NCI-H345 treated with DMSO at 0.1 percent for 48 hours (cell line): ENCODE results near the gene RPS17.

Source experiments
- DNase-seq: peaks from one replicate; lab custom pipeline; 2025; ENCODE audit not compliant: unreplicated experiment; lab: John Stamatoyannopoulos, UW

The RPS17 gene

DNA sequence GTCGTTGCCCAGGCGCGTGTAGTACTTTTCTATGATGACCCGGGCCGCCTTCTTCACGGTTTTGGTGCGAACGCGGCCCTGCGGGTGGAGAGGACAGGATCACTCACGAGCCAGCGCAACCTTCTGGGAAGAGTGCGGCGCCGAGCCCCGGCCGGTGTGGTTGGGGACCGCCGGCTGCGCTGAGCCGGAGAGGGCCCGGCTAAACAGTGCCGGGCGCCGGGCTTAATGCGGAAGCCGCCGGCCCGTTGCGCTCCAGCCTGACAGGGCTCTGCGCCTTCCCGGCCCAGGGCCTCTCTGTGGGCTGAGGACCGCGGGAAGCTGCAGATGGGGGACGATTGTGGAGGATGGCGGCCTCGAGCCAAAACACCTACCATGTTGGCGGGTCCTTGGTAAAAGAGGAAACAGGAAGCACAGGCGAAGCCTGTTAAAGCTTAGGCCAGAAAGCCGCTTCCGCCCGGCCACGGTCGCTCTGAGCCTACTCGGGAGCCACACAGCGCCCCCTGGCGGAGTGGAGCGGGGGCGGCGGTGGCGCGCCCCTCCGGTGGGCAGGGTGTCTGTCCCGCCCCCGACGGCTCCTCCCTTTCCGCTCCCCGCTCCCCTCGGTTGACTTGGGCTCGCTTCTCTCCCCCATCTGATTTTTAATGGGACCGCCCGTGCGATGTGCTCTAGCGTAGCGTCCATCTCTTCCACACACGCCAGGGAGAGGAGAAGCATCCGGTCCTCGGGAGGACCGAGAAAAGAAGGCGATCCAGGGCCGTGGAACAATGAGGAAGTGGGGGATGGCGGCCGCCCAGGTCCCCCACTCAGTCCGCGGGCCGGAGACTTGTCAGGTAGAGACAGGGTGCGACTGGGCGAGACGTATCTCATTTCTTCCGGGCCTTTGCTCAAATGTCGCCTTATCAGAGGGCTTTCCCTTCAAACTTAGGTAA is at the start of gene RPS17:
RPS17 (minus strand) TSS at position 403 of the 929 bp plus-strand sequence; CDS start at position 374, 29 bp downstream.
- no peak for DNase-seq

GRCh38 chr15:82587805-82588204 is 47.5 kb upstream of the RPS17 start:
- DNase-seq: no peak

DNA sequence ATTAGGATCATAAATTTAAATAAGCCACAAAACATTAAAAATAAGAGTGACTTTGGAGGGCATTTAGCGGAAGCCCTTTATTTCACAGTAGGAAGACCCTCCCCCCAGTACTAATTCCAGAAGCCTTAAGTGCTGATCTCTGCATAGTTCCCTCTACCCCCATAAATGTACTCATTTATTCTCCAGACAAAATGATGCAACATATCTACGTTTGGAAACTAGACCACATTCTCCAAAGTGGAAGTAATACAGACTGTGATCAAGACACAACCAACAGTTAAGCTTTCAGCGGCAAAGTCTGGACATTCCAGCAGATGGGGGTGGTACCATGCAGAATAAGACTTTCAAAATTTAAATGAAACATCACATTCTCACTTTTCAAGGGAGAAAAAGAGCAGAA is 44.8 kb upstream of the RPS17 start:
- DNase-seq: no peak

GRCh38 chr15:82580713-82581112 is 40.5 kb upstream of the RPS17 start:
- DNase-seq: no peak

- DNase-seq: no peak
Measured at GRCh38 chr15:82575335-82575734, 35.1 kb upstream of the RPS17 start.

- no peak for DNase-seq
Measured at GRCh38 chr15:82572986-82573385, 32.7 kb upstream of the RPS17 start.

- DNase-seq: no peak
Measured at GRCh38 chr15:82572311-82572710, 32.1 kb upstream of the RPS17 start.

GRCh38 chr15:82571722-82572222 is 31.5 kb upstream of the RPS17 start:
- DNase-seq: no peak

DNA sequence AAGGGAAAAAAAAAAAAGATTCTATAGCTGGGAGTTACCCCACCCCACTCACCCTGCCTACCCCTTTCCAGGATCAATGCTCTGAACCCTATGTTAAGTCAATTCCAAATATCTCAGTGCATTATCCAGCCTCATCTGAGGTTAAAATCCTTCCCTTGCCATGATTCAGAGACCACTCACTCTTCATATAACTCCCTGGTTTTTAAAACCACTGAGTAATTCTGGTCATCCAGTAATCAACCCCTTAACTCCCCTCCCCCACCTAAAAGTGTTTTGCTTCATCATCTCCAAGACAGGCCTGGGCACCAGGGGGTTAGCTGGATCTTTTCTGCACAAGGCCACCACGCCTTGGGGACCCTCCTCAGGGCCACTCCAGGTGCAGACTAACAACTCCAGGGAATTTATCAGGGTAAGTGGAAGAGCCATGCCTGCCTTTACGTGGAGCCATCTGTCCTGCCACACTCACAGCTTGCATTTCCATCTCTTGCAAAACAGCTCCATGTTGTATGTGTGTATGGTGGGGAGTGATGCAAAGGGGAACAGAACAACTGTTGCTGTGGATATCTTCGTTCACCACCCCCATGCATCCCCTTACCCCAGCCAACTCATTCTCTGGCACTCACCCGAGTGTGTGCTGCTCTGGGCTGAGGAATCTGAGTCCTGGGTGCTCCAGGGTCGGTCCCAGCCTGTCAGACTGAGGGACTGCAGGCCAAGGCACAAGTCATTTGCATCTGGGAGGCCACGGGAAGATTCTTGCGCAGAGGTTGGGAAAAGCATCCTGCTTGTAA is 30.7 kb upstream of the RPS17 start:
- no peak for DNase-seq

DNA sequence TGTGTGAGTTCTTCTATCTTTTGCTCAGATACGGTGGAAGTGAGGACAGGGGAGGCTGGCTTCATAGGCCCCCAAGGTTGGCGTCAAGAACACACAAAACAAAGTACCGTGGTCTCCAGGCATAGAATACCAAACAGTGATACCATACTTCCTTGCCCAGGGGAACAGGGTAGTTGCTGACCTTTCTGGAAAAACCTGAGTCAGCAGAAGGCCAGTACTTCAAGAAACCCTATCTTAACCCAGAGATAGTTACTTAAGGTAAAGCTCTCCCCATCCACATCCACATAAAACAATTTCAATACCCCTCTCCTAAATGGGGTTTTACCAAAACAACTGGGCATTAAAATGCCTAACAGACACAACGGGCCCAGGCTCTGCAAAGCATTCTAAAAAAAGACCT is 29.6 kb upstream of the RPS17 start:
- no peak for DNase-seq

DNA sequence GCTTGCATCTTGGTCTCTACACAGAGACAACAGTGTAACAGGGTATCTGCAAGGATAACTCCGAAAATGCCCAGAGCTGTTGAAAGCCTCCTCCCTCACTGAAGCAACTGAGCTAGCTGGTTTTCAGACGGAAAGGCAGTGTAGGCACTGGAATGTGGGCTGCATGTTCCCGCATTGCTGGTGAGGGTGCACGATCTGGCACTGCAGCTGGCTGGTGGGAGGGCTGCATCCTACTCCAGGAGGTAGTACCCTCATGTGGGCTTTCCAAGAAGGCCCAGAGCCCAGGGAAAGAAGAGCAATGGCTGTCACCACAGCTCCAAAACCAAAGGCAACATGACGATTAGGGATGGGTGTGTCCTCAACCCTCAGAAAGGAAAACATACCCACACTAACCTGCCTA is 28.7 kb upstream of the RPS17 start:
- no peak for DNase-seq

DNA sequence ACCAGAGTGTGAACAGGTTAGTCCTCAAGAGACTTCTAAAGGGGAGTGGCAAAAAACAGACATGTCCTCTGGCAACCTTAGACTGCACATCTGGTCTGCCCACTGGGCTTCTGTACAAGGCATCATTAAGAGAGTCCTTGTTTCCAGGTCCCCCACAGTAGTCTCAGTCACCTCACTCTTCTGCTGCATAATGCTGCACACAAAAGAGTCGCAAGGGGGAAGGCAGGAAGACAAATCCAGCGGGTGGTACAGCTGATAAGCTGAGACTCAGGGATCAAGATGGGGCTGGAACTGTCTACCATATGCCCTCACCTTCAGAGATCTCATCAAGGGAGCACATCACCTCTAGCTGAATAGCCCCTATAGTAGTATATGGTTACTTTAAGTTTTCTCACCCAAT is 27.4 kb upstream of the RPS17 start:
- DNase-seq: no peak

DNA sequence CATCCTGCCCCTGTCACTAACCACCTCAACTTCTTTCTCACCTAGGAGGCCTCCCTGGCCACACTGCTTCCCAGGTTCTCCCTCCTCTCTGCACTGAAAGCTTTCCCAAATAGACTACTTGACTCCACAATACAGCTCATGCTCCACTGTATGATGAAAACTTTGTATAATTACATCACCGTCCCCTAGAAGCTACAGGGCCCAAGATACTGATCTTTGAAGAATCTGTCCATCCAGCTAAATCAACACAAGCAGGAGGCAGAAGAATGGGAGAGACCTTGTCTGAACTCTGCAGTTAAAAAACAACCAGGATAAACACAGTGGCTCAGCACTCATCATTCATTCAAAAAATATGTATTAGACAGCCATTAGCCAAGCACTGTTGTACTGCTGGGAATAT is 26.4 kb upstream of the RPS17 start:
- no peak for DNase-seq

DNA sequence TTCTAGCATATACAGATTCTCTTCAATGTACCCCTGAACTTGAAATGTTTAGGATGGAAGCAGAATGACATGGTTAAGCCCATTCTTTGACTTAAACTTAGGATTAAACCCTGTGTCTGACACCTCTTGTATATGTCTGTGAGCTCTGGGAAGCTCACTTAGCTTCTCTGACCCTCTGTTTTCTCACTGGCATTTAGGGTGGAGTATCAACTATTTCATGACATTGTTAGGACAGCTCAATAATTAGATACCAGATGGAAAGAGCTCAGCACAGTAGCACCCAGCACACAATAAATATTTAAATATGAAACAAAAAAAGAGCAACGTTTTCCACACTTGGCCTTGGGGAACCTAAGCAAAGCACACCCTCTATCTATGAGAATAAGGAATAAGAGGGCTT is 18.2 kb upstream of the RPS17 start:
- DNase-seq: no peak

DNA sequence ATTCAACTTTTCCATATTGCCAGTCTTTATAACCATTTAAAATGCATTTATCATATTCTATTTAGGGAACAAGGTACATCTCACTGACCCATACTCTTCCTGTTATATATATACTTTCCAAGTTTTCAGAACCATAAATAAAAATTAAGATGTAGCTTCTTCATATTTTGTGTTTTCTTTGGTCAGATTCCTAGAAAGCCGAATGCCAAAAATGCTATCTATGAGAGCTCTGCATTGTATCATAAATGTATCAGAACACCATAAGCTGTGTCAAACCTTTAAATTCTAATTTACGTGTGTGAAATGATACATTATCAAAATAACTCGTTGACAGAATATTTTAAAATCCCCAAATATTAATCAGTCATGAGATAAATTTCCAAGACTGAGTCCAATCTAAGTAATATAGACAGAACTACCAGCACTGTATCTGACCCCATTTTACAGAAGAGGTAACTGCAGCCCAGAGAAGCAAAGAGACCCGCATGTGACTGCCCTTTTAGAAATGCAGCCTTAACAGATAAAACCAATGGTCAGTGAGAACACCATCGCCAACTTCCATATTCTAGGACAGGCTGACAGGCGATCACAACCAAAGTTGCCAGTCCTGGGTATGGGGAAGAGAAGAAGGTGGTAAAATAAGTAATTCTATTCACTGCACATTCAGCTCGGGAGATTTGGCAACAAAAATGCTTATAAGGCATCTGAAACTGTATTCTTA is 16.2 kb upstream of the RPS17 start:
- DNase-seq: no peak

- no peak for DNase-seq
Measured at GRCh38 chr15:82554849-82555248, 14.6 kb upstream of the RPS17 start.

DNA sequence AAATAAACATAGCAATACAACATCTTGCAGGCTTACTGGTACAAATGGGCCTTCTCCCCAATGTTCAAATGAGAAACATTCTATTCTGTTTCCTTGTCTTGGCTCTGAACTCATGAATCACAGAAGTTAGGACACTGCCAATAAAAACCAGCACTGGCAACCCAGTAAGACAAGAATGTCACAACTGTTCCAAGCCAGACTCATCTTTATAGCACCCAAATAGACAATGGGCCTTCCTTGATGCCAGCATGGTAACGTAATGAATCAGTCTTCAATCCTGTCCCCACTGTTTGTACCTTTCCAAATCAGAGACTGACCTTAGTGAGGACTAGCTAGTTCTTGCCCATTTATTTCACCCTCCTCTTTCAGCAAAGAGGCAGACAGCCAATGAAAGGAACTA is 14.1 kb upstream of the RPS17 start:
- no peak for DNase-seq

- no peak for DNase-seq
Measured at GRCh38 chr15:82553846-82554245, 13.6 kb upstream of the RPS17 start.

- no peak for DNase-seq
Measured at GRCh38 chr15:82552861-82553260, 12.6 kb upstream of the RPS17 start.

DNA sequence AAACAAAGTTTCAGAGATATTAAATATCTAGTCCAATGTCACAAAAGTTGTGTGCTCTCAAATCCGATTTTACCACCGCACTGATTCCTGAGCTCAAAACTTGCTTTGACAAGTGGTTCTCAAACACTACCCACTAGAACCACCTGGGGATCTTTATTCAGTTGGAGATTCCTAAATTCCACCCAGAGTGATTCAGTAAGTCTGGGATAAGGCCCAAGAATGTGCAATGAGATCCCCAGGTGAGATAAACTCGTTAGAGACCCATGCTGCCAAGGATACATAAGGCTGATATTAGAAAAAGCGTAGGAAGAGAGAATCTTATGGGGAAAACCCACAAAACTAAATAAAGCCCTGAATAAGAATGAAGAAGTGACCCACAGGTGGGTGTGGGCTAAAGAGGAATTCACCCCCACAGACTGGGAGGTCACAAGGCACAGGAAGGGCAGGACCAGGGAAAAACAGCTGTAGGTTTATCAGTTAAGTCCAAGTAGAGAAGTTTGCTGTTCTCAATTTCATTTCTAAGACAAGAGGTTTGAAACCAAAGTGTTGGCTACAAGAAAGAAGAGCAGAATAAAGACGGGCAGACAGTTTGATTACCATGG is 11.5 kb upstream of the RPS17 start:
- no peak for DNase-seq

DNA sequence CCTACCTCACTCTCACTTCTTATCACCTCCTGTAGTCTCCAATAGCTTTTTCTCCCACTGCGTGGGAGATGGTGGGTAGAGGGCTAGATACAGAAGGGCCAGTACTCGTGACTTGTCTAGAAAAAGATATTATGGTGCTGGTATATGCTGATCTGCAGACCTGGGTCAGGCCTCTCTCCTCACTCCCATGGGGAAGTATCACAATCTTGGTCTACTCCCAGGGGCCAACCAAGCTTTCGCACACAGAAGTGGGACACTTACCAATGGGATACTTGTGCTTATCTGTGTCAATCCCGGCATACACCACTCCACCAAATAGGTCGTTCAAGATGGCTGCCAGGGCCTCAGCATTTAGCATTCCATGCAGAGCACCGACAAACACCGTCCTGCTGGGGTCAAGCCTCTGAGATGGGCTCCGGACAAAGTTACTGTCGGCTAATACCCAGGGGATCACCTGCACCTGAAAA is 9.0 kb upstream of the RPS17 start:
- DNase-seq: no peak
